SK-N-SH treated with all-trans-retinoic acid at 6 μM for 48 hours (cell line): ENCODE results near the gene SPON1.
"Not testable (repeated sequence)": the region's sequence is repeated elsewhere in the genome, so short reads cannot be mapped to it uniquely, and the experiment has no call there.

Source experiments
- ARNTL ChIP-seq: fragments of 450-650 bp; formaldehyde crosslinking; IDR thresholded peaks from 2 replicates; pipeline ENCODE4 v1.5.0; 2020; ENCODE audit warnings: low read depth, mild to moderate bottlenecking, moderate library complexity, borderline replicate concordance
- BACH2 ChIP-seq: fragments of 250-450 bp; sonication (Bioruptor Pico); IDR thresholded peaks from 2 replicates; pipeline ENCODE4 v1.9.0; 2021; ENCODE audit warnings: mild to moderate bottlenecking, borderline replicate concordance
- CSDC2 ChIP-seq: fragments of 250-450 bp; sonication (Bioruptor Pico); IDR thresholded peaks from 2 replicates; pipeline ENCODE4 v1.5.0; 2020; ENCODE audit warnings: mild to moderate bottlenecking, moderate library complexity
- SNAI2 ChIP-seq: fragments of 250-450 bp; sonication (Bioruptor Pico); IDR thresholded peaks from 2 replicates; pipeline ENCODE4 v1.5.0; 2020; ENCODE audit warnings: mild to moderate bottlenecking, moderate library complexity
- ZFP3 ChIP-seq: fragments of 250-450 bp; sonication (Bioruptor Pico); IDR thresholded peaks from 2 replicates; pipeline ENCODE4 v1.5.0; 2020; ENCODE audit warnings: mild to moderate bottlenecking, moderate library complexity
- ZFP30 ChIP-seq: fragments of 450-650 bp; formaldehyde crosslinking; IDR thresholded peaks from 2 replicates; pipeline ENCODE4 v1.5.0; 2022; ENCODE audit warnings: mild to moderate bottlenecking, moderate library complexity
- ZNF565 ChIP-seq: fragments of 450-650 bp; formaldehyde crosslinking; conservative IDR thresholded peaks from 2 replicates; pipeline ENCODE4 v1.5.0; 2020; ENCODE audit warnings: low read depth, mild to moderate bottlenecking, moderate library complexity
- ZNF8 ChIP-seq: fragments of 450-650 bp; formaldehyde crosslinking; IDR thresholded peaks from 2 replicates; pipeline ENCODE4 v1.5.0; 2020; ENCODE audit warnings: mild to moderate bottlenecking, moderate library complexity
- TF ChIP-seq, protein P1 (sequence below): fragments of 250-450 bp; sonication (Bioruptor Pico); IDR thresholded peaks from 2 replicates; pipeline ENCODE4 v1.8.0; 2020; ENCODE audit warnings: mild to moderate bottlenecking, moderate library complexity, borderline replicate concordance

DNA sequence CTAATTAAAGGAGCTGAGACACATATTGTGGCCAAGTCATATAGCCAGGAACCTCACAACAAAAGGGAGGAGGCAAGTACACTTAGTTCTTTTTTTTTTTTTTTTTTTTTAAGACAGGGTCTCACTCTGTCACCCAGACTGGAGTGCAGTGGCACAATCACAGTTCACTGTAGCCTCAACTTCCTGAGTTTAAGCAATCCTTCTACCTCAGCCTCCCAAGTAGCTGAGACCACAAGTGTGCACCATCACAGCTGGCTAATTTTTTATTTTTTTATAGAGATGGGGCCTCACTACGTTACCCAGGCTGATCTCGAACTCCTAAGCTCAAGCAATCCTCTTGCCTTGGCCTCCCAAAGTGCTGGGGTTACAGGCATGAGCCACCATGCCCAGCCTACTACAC, 73.0 kb downstream of the SPON1 start:
- not testable (repeated sequence) for TF ChIP-seq CSDC2; ZFP3 (CRISPR knock-in tag); ZFP30; ARNTL (CRISPR knock-in tag); BACH2; ZNF8 (CRISPR knock-in tag); ZNF565 (CRISPR knock-in tag); SNAI2 (CRISPR knock-in tag)
- TF ChIP-seq, protein P1, sequence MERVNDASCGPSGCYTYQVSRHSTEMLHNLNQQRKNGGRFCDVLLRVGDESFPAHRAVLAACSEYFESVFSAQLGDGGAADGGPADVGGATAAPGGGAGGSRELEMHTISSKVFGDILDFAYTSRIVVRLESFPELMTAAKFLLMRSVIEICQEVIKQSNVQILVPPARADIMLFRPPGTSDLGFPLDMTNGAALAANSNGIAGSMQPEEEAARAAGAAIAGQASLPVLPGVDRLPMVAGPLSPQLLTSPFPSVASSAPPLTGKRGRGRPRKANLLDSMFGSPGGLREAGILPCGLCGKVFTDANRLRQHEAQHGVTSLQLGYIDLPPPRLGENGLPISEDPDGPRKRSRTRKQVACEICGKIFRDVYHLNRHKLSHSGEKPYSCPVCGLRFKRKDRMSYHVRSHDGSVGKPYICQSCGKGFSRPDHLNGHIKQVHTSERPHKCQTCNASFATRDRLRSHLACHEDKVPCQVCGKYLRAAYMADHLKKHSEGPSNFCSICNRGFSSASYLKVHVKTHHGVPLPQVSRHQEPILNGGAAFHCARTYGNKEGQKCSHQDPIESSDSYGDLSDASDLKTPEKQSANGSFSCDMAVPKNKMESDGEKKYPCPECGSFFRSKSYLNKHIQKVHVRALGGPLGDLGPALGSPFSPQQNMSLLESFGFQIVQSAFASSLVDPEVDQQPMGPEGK (CRISPR knock-in tag): not testable (repeated sequence)
